CD4-positive, alpha-beta T cell (primary cell): ENCODE results near the gene DR1. TPM values are rescaled to one million over a fixed set of nuclear protein-coding genes. Genes with fewer than 3 reads are reported as not detected.
"Not testable (repeated sequence)": the region's sequence is repeated elsewhere in the genome, so short reads cannot be mapped to it uniquely, and the experiment has no call there.

Source experiments
- ATAC-seq: fragments of 200-7000 bp; cut with Tn5 transposase; one replicate; pipeline ENCODE4 v1.10.0; 2022; ENCODE audit warnings: mild to moderate bottlenecking; ENCODE audit not compliant: poor library complexity
- CTCF ChIA-PET: fragments of 350-600 bp; sonication (Branson Sonifier 250); formaldehyde crosslinking; loops from one replicate; lab custom pipeline; 2021; ENCODE audit warnings: antibody characterized with exemption, inconsistent platforms; lab: Charles Lee
- POLR2A ChIA-PET: fragments of 350-600 bp; sonication (Branson Sonifier 250); formaldehyde crosslinking; loops from one replicate; lab custom pipeline; 2021; ENCODE audit warnings: antibody characterized with exemption, inconsistent platforms; lab: Charles Lee
- DNase-seq, 14 experiments: peaks; one replicate each; pipeline ENCODE4 v3.0.0-alpha.2; 2013 to 2020; ENCODE audit warnings: mixed read lengths in 2 of 14
- H3K27ac ChIP-seq, 2 donors: one replicate each; pipeline versions ENCODE4 v1.5.1 to v1.7.0; 2013; ENCODE audit warnings: low read length in 2 of 2, low read depth in 1 of 2, mild to moderate bottlenecking in 1 of 2
- H3K27me3 ChIP-seq, 2 experiments: 1 replicate in 1 of 2; 2 replicates in 1 of 2; pipeline versions ENCODE4 v1.6.1 to v1.7.0; 2013; ENCODE audit warnings: low read length in 2 of 2, control low read depth in 1 of 2, mild to moderate bottlenecking in 1 of 2, moderate library complexity in 1 of 2; ENCODE audit not compliant: insufficient read depth in 2 of 2, control insufficient read depth in 1 of 2
- H3K36me3 ChIP-seq: one replicate; pipeline ENCODE4 v1.6.1; 2013; ENCODE audit warnings: low read length, control low read depth; ENCODE audit not compliant: insufficient read depth
- H3K4me1 ChIP-seq: one replicate; pipeline ENCODE4 v1.6.1; 2013; ENCODE audit warnings: low read length, control low read depth; ENCODE audit not compliant: insufficient read depth
- H3K4me3 ChIP-seq: one replicate; pipeline ENCODE4 v1.5.1; 2013; ENCODE audit warnings: mild to moderate bottlenecking, low read length, moderate library complexity
- H3K9me3 ChIP-seq, 2 experiments: 1 replicate in 1 of 2; 2 replicates in 1 of 2; pipeline versions ENCODE4 v1.6.1 to v1.7.0; 2013; ENCODE audit warnings: low read length in 2 of 2, mild to moderate bottlenecking in 2 of 2, control low read depth in 1 of 2, moderate library complexity in 1 of 2; ENCODE audit not compliant: control insufficient read depth in 1 of 2, insufficient read depth in 1 of 2
- H3K27ac Mint-ChIP-seq: one replicate; pipeline ENCODE4 v1.8.0; 2020; ENCODE audit warnings: mixed read lengths
- H3K27me3 Mint-ChIP-seq: one replicate; pipeline ENCODE4 v1.8.0; 2021; ENCODE audit warnings: mixed read lengths
- H3K36me3 Mint-ChIP-seq: one replicate; pipeline ENCODE4 v1.8.0; 2021; ENCODE audit warnings: low read depth, mixed read lengths
- H3K4me1 Mint-ChIP-seq: one replicate; pipeline ENCODE4 v1.8.0; 2021; ENCODE audit warnings: low read depth, mixed read lengths
- H3K4me3 Mint-ChIP-seq: one replicate; pipeline ENCODE4 v1.8.0; 2020; ENCODE audit warnings: mild to moderate bottlenecking, mixed read lengths
- H3K9me3 Mint-ChIP-seq: one replicate; pipeline ENCODE4 v1.8.0; 2020; ENCODE audit warnings: mixed read lengths
- CTCF ChIP-seq: fragments of 200-600 bp; IDR thresholded peaks from one replicate; pipeline ENCODE4 v1.8.0; 2022; ENCODE audit warnings: antibody characterized with exemption, mild to moderate bottlenecking
- intact Hi-C, 2 experiments: fragments of 100-400 bp; cut with DNase I in 1 of 2; cut with micrococcal nuclease in 1 of 2; formaldehyde crosslinking; loops; one replicate each; pipeline versions ENCODE4 v1.15.1 to v1.9.0; 2023 to 2025; cut with DNase I, micrococcal nuclease
- total RNA-seq, 174 experiments: library from RNA in 2 of 174; stranded (reverse) in 2 of 174; gene quantifications; one replicate each; pipeline ENCODE4 v1.2.3 and lab custom pipeline; 2021 to 2026

The DR1 gene
- total RNA-seq, 2 experiments from 2014 or later = 51.4 to 54.4 TPM

- Mint-ChIP-seq H3K9me3 (no peaks in the 10 kb centered on the region), H3K27ac (peak overlapping the region; percentile 96), H3K27me3 (no peaks in the 10 kb centered on the region), H3K4me1 (peaks cover 78% of the 10 kb centered on the region), H3K36me3 (peaks cover 71% of the 10 kb centered on the region), H3K4me3 (peak overlapping the region; percentile 77)
- Histone ChIP-seq H3K4me1 (peaks cover 14% of the 10 kb centered on the region), H3K9me3 (no peaks in the 10 kb centered on the region), H3K36me3 (peaks cover 19% of the 10 kb centered on the region), H3K4me3 (no peak overlapping the region), H3K27me3 (no peaks in the 10 kb centered on the region), H3K27ac (no peak overlapping the region)
- ATAC-seq (no peak), DNase-seq (no peak)
- POLR2A ChIA-PET = no interaction called here
- intact Hi-C loops = no loop called here
- CTCF ChIA-PET = no interaction called here
- TF ChIP-seq CTCF = no peak
These were observed 4.6 kb downstream of the DR1 start for GRCh38 chr1:93350322-93350721.

- Histone ChIP-seq H3K4me1 (peaks cover 14% of the 10 kb centered on the region), H3K4me3 (no peak overlapping the region), H3K9me3 (no peaks in the 10 kb centered on the region), H3K27ac (no peak overlapping the region), H3K27me3 (no peaks in the 10 kb centered on the region), H3K36me3 (peaks cover 24% of the 10 kb centered on the region)
- ChIA-PET POLR2A (no interaction called here), CTCF (interaction anchor here (1.2 kb wide), 1 partner anchor 46 kb away, joined by 4 read pairs; no protein-coding TSS in a partner anchor)
- ATAC-seq (no peak), DNase-seq (no peak)
- Mint-ChIP-seq H3K36me3 (peaks cover 71% of the 10 kb centered on the region), H3K4me3 (peak overlapping the region; percentile 77), H3K27ac (no peak overlapping the region), H3K4me1 (peaks cover 78% of the 10 kb centered on the region), H3K9me3 (no peaks in the 10 kb centered on the region), H3K27me3 (no peaks in the 10 kb centered on the region)
- no peak for TF ChIP-seq CTCF
- intact Hi-C loops = no loop called here
These were observed 5.2 kb downstream of the DR1 start for GRCh38 chr1:93350875-93351274.

GRCh38 chr1:93351346-93351745 lies 5.6 kb downstream of the DR1 start:
- POLR2A ChIA-PET, intact Hi-C loops, H3K4me3 ChIP-seq, H3K9me3 ChIP-seq, H3K27ac ChIP-seq, H3K27me3 ChIP-seq, ATAC-seq, DNase-seq, H3K27me3 Mint-ChIP-seq, H3K27ac Mint-ChIP-seq, H3K9me3 Mint-ChIP-seq: not testable (repeated sequence)
- Histone ChIP-seq H3K4me1 (peaks cover 14% of the 10 kb centered on the region), H3K36me3 (peaks cover 29% of the 10 kb centered on the region)
- H3K4me3 Mint-ChIP-seq = peak overlapping the region; percentile 28
- peaks cover 72% of the 10 kb centered on the region for H3K36me3 Mint-ChIP-seq
- H3K4me1 Mint-ChIP-seq = peaks cover 77% of the 10 kb centered on the region
- CTCF ChIA-PET = interaction anchor here (0.6 to 1.2 kb wide), 2 partner anchors 47 to 488 kb away, joined by 3 to 4 read pairs; no protein-coding TSS in a partner anchor

GRCh38 chr1:93352376-93352775 lies 6.7 kb downstream of the DR1 start:
- H3K9me3 ChIP-seq = no peaks in the 10 kb centered on the region
- no peak overlapping the region for H3K27ac ChIP-seq
- peaks cover 14% of the 10 kb centered on the region for H3K4me1 ChIP-seq
- peaks cover 37% of the 10 kb centered on the region for H3K36me3 ChIP-seq
- Mint-ChIP-seq H3K9me3 (no peaks in the 10 kb centered on the region), H3K4me3 (peak overlapping the region; percentile 27), H3K27ac (peak overlapping the region; percentile 10), H3K27me3 (no peaks in the 10 kb centered on the region), H3K4me1 (peaks cover 72% of the 10 kb centered on the region), H3K36me3 (peaks cover 72% of the 10 kb centered on the region)
- POLR2A ChIA-PET = no interaction called here
- ATAC-seq (no peak), DNase-seq (no peak)
- TF ChIP-seq CTCF = no peak
- intact Hi-C loops = no loop called here
- H3K27me3 ChIP-seq = no peaks in the 10 kb centered on the region
- no peak overlapping the region for H3K4me3 ChIP-seq
- CTCF ChIA-PET = no interaction called here
